ENCODE data around the gene MBOAT2. TPM values are rescaled to one million over a fixed set of nuclear protein-coding genes. Genes with fewer than 3 reads are reported as not detected.

The MBOAT2 gene
- total RNA-seq, 4 donors from 2014 or later = 20.0 to 83.0 (median 30.3) TPM

GRCh38 chr2:8858910-8859309, 144.6 kb downstream of the MBOAT2 start:
- no peaks in the 10 kb centered on the region for H3K36me3 ChIP-seq
- no peaks in the 10 kb centered on the region for H3K4me1 ChIP-seq
- TF ChIP-seq, protein P1, sequence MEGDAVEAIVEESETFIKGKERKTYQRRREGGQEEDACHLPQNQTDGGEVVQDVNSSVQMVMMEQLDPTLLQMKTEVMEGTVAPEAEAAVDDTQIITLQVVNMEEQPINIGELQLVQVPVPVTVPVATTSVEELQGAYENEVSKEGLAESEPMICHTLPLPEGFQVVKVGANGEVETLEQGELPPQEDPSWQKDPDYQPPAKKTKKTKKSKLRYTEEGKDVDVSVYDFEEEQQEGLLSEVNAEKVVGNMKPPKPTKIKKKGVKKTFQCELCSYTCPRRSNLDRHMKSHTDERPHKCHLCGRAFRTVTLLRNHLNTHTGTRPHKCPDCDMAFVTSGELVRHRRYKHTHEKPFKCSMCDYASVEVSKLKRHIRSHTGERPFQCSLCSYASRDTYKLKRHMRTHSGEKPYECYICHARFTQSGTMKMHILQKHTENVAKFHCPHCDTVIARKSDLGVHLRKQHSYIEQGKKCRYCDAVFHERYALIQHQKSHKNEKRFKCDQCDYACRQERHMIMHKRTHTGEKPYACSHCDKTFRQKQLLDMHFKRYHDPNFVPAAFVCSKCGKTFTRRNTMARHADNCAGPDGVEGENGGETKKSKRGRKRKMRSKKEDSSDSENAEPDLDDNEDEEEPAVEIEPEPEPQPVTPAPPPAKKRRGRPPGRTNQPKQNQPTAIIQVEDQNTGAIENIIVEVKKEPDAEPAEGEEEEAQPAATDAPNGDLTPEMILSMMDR (IDR thresholded peaks at IDR 0.05) = no peak
- TF ChIP-seq POLR2A (IDR thresholded peaks at IDR 0.05) = no peak
- H3K27ac ChIP-seq = no peak overlapping the region
- H3K27me3 ChIP-seq = no peaks in the 10 kb centered on the region
- no peak for DNase-seq
- H3K4me3 ChIP-seq = no peak overlapping the region
- no peaks in the 10 kb centered on the region for H3K9me3 ChIP-seq
- intact Hi-C loops (cut with DNase I; ENCODE audit: low total_unique reads) = no loop called here

GRCh38 chr2:8858264-8858663, 145.2 kb downstream of the MBOAT2 start:
- Histone ChIP-seq H3K4me3 (no peak overlapping the region), H3K9me3 (no peaks in the 10 kb centered on the region), H3K4me1 (no peaks in the 10 kb centered on the region), H3K36me3 (no peaks in the 10 kb centered on the region), H3K27ac (no peak overlapping the region), H3K27me3 (no peaks in the 10 kb centered on the region)
- TF ChIP-seq, protein P1 (IDR thresholded peaks at IDR 0.05) = no peak
- no peak for TF ChIP-seq POLR2A (IDR thresholded peaks at IDR 0.05)
- no peak for DNase-seq
- intact Hi-C loops (cut with DNase I; ENCODE audit: low total_unique reads) = no loop called here

- H3K27me3 ChIP-seq = no peaks in the 10 kb centered on the region
- no peak overlapping the region for H3K4me3 ChIP-seq
- H3K9me3 ChIP-seq = no peaks in the 10 kb centered on the region
- no peaks in the 10 kb centered on the region for H3K36me3 ChIP-seq
- TF ChIP-seq POLR2A (IDR thresholded peaks at IDR 0.05) = no peak
- TF ChIP-seq, protein P1 (IDR thresholded peaks at IDR 0.05) = no peak
- intact Hi-C loops (cut with DNase I; ENCODE audit: low total_unique reads) = no loop called here
- no peak overlapping the region for H3K27ac ChIP-seq
- DNase-seq = no peak
- H3K4me1 ChIP-seq = no peaks in the 10 kb centered on the region
These were observed 145.8 kb downstream of the MBOAT2 start for GRCh38 chr2:8857709-8858108.

DNA sequence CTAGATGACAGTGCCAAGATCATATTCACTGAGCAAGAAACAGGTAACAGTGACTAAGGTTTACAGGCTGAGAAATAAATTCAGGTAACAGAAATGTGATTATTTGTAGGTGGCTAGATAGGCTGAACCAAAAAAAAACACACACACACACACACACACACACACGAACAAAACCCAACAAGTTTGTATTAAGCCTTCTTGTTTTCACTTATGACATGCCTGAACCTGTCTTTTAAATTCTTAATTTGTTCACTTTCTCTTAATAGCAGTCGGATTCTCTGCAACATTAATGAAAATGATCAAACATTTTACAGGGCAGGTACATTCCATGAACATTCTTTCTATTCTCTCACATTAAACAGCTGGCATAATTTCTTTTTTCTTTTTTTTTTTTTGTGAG, 147.3 kb downstream of the MBOAT2 start:
- H3K4me1 ChIP-seq = no peaks in the 10 kb centered on the region
- no peaks in the 10 kb centered on the region for H3K36me3 ChIP-seq
- H3K4me3 ChIP-seq = no peak overlapping the region
- no peak overlapping the region for H3K27ac ChIP-seq
- intact Hi-C loops (cut with DNase I; ENCODE audit: low total_unique reads) = no loop called here
- no peak for DNase-seq
- H3K27me3 ChIP-seq = no peaks in the 10 kb centered on the region
- no peaks in the 10 kb centered on the region for H3K9me3 ChIP-seq
- no peak for TF ChIP-seq POLR2A (IDR thresholded peaks at IDR 0.05)
- TF ChIP-seq, protein P1 (IDR thresholded peaks at IDR 0.05) = no peak

DNA sequence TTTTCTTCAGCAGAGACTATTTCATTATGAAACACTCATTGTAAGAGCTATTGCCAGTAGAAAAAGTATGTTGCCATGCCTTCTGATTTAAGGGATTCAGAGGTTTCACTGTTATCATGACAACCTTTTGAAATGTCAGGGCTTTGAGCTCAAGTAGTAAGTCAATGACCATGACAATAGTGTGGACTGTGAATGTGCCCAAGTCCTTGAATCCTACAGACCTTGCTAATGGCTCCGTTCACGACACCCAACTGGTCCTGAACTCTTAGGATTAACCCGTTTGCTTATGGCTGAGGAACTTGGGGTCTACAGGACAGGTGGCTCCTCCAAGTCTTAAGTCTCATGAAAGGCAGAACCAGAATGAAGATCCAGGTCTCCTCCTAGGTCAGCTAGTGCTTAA, 148.5 kb downstream of the MBOAT2 start:
- intact Hi-C loops (cut with DNase I; ENCODE audit: low total_unique reads) = no loop called here
- TF ChIP-seq POLR2A (IDR thresholded peaks at IDR 0.05) = no peak
- TF ChIP-seq, protein P1 (IDR thresholded peaks at IDR 0.05) = no peak

More for the DNA sequence above, 148.5 kb downstream of the MBOAT2 start:
- H3K36me3 ChIP-seq = no peaks in the 10 kb centered on the region
- no peak for DNase-seq
- no peaks in the 10 kb centered on the region for H3K27me3 ChIP-seq
- no peak overlapping the region for H3K27ac ChIP-seq
- no peaks in the 10 kb centered on the region for H3K4me1 ChIP-seq
- no peaks in the 10 kb centered on the region for H3K9me3 ChIP-seq
- no peak overlapping the region for H3K4me3 ChIP-seq
